GM18858 (cell line): ENCODE data around the gene SLC39A7.

Experiments used
- ATAC-seq: cut with Tn5 transposase; IDR thresholded peaks from one replicate; pipeline ENCODE4 v1.9.1; 2021; ENCODE audit not compliant: unreplicated experiment

The SLC39A7 gene

GRCh38 chr6:33204415-33205190 is 3.9 kb downstream of the SLC39A7 start, which contains the start of gene HSD17B8:
HSD17B8 (plus strand) TSS chr6:33204655; CDS start chr6:33204669, 14 bp downstream.
- no peak for ATAC-seq

- ATAC-seq = no peak
Measured at GRCh38 chr6:33205191-33206026, 4.7 kb downstream of the SLC39A7 start.

GRCh38 chr6:33206027-33206863 is 5.6 kb downstream of the SLC39A7 start:
- no peak for ATAC-seq

GRCh38 chr6:33206864-33207551 is 6.3 kb downstream of the SLC39A7 start:
- no peak for ATAC-seq

DNA sequence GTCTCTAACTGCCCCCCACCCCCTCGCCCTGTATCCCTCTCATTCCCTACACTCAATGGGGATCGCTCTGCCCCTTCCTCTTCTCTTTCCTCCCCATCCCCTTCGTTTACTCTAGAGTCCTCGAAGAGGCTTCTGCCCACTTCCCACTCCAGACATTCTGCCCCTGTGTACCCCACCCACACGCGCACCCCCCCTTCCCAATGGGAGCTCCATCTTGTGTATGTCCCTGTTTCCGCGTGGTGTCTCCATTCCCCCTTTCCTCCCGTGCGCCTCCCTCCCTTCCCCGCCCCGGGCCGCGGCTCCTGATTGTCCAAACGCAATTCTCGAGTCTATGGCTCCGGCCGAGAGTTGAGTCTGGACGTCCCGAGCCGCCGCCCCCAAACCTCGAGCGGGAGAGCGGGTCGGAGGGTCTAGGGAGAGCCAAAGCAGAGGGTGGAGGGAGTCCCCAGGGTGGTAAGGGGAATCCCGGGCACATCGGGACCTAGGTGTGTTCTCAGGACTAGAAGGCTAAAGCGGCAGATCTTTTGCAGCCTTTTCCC is 7.0 kb downstream of the SLC39A7 start:
- ATAC-seq = no peak

DNA sequence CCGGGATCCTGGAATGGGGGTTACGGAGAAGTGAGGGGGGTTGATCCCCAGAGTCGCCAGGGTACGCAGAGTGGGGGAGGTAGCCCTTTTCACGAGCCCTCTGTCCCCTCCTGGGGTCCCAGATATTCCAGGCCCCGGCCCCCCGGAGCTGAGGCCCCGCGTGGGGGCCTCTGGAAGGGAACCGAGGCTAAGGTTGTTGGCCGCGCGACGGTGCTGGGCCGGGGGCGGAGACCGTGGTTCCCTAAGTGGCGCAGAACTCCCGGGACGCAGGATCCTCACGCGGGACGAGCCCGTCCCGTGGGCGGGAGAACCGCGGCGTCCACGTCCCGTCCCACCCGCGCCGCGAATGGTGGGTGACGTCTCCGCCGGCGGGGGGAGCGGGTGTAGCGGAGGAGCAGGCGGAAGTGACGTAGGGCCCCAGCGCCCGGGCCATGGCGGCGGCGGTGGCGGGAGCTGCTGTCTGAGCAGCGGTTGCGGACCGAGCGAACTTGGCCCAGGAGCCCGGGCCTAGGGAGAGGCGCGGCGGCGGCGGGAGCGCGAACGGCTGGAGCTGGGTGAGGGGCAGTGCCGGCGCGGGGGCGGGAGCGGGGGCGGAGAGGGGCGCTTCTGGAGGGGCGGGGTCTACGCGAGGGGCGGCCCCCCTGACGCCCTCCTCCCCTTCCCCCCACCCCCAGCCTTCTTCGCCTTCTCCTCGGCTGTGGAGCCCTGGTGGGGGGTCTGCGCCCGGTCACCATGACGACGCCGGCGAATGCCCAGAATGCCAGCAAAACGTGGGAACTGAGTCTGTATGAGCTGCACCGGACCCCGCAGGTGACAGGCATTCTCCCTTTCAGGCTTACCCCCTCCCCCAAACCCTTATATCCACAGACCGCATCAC is 7.7 kb downstream of the SLC39A7 start, which contains the start of gene RING1:
RING1 (plus strand) TSS at position 410 of the 877 bp plus-strand sequence; CDS start at position 733, 323 bp downstream.
- ATAC-seq = peak; percentile 53

DNA sequence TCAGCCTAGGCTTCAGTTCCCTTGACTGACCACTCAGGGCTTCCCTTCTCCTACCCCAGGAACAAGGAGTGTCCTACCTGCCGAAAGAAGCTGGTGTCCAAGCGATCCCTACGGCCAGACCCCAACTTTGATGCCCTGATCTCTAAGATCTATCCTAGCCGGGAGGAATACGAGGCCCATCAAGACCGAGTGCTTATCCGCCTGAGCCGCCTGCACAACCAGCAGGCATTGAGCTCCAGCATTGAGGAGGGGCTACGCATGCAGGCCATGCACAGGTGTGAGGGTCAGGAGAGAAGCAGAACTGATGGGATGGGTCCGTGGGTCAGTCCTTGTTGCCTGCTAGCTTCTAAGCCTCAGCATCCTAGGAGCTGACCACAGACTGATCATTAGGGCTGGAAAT is 9.2 kb downstream of the SLC39A7 start:
- no peak for ATAC-seq

- ATAC-seq = no peak
Measured at GRCh38 chr6:33211136-33211535, 10.5 kb downstream of the SLC39A7 start.

DNA sequence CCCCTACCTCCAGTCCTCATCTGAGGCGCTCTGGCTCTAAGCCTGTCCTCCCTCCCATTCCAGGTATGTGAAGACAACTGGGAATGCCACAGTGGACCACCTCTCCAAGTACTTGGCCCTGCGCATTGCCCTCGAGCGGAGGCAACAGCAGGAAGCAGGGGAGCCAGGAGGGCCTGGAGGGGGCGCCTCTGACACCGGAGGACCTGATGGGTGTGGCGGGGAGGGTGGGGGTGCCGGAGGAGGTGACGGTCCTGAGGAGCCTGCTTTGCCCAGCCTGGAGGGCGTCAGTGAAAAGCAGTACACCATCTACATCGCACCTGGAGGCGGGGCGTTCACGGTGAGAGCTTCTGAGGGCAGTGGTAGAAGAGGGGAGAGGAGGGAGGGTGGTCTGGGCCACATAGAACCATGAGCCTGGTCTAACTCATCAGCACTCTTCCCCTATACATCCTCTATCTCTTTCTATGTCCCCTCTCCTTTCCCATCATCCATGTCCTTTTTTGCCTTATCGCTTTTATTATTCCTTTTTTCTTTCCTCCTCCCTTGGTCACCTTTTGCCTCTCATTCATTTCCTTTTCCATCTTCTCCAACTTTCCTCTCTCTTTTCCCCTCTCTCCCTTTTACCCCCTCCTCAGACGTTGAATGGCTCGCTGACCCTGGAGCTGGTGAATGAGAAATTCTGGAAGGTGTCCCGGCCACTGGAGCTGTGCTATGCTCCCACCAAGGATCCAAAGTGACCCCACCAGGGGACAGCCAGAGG is 11.2 kb downstream of the SLC39A7 start:
- no peak for ATAC-seq

GRCh38 chr6:33212857-33213165 is 12.1 kb downstream of the SLC39A7 start:
- ATAC-seq = no peak

GRCh38 chr6:33213166-33213988 is 12.7 kb downstream of the SLC39A7 start:
- no peak for ATAC-seq

GRCh38 chr6:33213989-33214335 is 13.3 kb downstream of the SLC39A7 start:
- ATAC-seq = no peak

DNA sequence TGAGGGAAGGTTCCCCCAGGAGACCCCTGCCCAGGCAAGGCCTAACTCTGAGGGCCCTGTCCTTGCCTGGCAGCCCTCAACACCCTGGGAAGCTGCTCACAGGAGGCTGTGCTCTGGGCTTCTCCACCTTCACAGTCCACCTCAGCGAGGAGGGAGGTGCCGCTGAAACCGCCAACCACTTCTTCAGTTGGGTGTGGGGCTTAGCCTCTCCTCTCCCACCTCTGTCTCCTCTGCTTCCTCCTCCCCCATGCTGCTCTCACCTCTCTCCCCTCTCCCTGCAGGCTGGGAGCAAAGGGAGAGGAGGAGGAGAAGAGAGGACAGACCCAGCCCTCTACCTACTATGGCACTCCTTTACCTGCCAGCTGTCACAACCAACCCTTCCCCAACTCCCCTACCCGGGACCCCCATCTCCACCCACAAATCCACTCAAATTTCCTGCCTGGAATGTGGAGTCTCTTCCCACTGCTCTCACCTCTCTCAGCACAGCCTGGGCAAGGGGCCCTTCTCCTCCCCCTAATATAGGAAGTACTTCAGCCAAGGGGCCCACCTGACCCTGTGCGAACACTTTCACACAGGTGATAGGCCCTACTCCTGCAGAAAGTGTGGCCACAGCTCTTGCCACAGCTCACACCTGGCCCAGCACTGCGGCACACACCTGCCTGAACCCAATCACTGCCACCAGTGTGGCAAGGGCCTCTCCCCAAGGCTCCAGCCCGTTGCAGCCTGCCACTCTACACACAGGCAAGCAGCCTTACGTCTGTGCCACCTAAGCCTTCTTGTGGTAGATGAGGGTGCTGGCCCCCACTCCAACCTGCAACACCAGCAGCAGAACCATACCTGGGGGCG is 14.8 kb downstream of the SLC39A7 start:
- ATAC-seq = no peak

DNA sequence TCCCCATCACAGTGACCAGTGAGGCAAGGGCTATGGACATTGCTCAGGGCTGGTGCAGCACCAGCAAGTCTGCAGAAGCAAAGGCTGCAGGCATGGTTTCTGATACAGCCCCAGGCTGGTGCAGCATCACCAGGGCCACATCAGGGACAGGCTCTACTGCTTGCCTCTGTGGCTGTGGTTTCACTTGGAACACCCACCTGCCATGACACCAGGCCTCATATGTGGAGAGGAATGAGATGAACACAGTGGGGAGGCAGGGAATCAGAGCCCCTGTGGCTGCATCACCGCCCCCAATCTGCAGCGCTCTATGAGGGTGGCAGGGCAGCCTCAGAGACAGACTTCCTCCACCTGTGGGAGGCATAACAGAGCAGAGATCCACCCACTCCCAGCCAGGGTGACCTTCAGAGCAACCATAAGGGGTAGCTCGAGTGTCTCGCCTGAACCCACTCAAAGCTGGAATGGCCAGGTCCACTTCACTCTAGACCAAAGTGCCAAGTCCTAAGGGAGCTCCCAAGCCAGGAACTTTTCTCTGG is 15.5 kb downstream of the SLC39A7 start:
- no peak for ATAC-seq

- ATAC-seq = no peak
Measured at GRCh38 chr6:33217246-33217645, 16.6 kb downstream of the SLC39A7 start.

- ATAC-seq = no peak
Measured at GRCh38 chr6:33217681-33218080, 17.0 kb downstream of the SLC39A7 start.
